GM23248 (cell line): ENCODE measurements around the gene RBFOX2.

Source experiments
- EZH2 ChIP-seq: fragments of 200-600 bp; sonication (generic); IDR thresholded peaks from 2 replicates; pipeline ENCODE4 v1.6.1; 2018; ENCODE audit warnings: antibody characterized with exemption, mild to moderate bottlenecking; ENCODE audit not compliant: insufficient read depth, poor library complexity, severe bottlenecking
- EZH2phosphoT487 ChIP-seq: fragments of 200-600 bp; sonication (generic); IDR thresholded peaks from 2 replicates; pipeline ENCODE4 v1.6.1; 2018; ENCODE audit warnings: antibody characterized with exemption, moderate library complexity, mild to moderate bottlenecking, low read depth; ENCODE audit not compliant: insufficient read depth

- TF ChIP-seq EZH2 (no peak), EZH2phosphoT487 (no peak)
Observed at GRCh38 chr22:35918456-35918855, 110.2 kb downstream of the RBFOX2 start.
